Measurements from ENCODE around the gene ZNF205. TPM values are rescaled to one million over a fixed set of nuclear protein-coding genes. Genes with fewer than 3 reads are reported as not detected.
A peak's percentile ranks its signal among the peaks of the same experiment; 100 is the strongest.

Gene ZNF205
- total and polyA plus RNA-seq, 2 of the 13 experiments (the other 11 are each of a cell fraction or from before 2014, with no cell fraction given), result 5.8 to 10.2 TPM

DNA sequence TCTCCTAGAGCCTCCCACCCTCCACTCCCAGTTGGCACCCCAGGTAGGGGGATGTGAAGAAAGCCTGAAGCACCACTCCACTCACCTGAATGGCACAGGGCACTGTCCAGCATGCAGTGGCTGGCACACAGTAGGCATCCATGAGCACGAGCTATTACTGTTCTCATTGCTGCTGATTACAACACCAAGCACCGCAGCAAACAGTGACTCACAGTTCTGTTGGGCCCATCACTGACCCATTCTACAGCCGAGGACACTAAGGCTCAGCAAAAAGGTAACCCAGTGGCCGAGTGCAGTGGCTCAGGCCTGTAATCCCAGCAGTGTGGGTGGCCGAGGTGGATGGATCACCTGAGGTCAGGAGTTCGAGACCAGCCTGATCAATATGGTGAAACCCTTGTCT lies 16.0 kb upstream of the ZNF205 start (continued):
- TF ChIP-seq ZNF564 (CRISPR knock-in tag; IDR thresholded peaks at IDR 0.05) (no peak), ZKSCAN1 (IDR thresholded peaks at IDR 0.05; ENCODE audit: low read length) (peak; percentile 73; the same call in 1 of the 2 replicates), ZNF75D (CRISPR knock-in tag; IDR thresholded peaks at IDR 0.05; ENCODE audit: borderline replicate concordance) (no peak), THAP11 (CRISPR knock-in tag; IDR thresholded peaks at IDR 0.05) (no peak), ZSCAN9 (CRISPR knock-in tag; IDR thresholded peaks at IDR 0.05; ENCODE audit: borderline replicate concordance) (no peak), FOSL2 (CRISPR knock-in tag; IDR thresholded peaks at IDR 0.05) (peak; percentile 58), ZNF232 (CRISPR knock-in tag; IDR thresholded peaks at IDR 0.05; ENCODE audit: borderline replicate concordance) (no peak), ZNF747 (CRISPR knock-in tag; IDR thresholded peaks at IDR 0.05; ENCODE audit: borderline replicate concordance) (no peak), NFATC3 (CRISPR knock-in tag; IDR thresholded peaks at IDR 0.05) (no peak)
- TF ChIP-seq, protein P1, sequence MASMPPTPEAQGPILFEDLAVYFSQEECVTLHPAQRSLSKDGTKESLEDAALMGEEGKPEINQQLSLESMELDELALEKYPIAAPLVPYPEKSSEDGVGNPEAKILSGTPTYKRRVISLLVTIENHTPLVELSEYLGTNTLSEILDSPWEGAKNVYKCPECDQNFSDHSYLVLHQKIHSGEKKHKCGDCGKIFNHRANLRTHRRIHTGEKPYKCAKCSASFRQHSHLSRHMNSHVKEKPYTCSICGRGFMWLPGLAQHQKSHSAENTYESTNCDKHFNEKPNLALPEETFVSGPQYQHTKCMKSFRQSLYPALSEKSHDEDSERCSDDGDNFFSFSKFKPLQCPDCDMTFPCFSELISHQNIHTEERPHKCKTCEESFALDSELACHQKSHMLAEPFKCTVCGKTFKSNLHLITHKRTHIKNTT (CRISPR knock-in tag; IDR thresholded peaks at IDR 0.05), result no peak
- TF ChIP-seq, protein P2, sequence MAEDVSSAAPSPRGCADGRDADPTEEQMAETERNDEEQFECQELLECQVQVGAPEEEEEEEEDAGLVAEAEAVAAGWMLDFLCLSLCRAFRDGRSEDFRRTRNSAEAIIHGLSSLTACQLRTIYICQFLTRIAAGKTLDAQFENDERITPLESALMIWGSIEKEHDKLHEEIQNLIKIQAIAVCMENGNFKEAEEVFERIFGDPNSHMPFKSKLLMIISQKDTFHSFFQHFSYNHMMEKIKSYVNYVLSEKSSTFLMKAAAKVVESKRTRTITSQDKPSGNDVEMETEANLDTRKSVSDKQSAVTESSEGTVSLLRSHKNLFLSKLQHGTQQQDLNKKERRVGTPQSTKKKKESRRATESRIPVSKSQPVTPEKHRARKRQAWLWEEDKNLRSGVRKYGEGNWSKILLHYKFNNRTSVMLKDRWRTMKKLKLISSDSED (CRISPR knock-in tag; IDR thresholded peaks at IDR 0.05), result no peak

DNA sequence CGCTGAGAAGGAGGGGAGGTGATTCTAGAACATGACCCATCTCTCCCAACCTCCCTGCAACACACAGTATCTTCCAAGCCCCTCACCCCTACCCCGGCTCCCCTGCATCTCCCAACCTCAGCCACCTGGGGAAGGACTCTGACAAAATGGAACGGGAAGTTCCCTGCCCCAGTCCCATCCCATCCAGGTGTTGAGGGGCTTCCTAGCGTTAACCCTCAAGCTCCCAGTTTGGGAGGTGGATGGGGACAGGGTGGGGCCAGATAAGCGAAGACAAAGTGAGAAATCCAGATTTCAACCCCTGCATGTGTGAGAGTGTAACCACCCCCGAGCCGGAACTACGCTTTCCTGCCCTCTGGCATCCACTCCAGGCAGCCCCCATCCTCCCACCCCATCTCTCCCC lies 15.1 kb upstream of the ZNF205 start:
- ChIA-PET POLR2A (interaction anchor here (1.6 to 3.3 kb wide), 2 partner anchors 32 kb away, joined by 6 to 13 read pairs; partner anchors contain the start of gene IL32), CTCF (ENCODE audit: low intra/inter-chr PET ratio, low total read pairs) (no interaction called here)
- Histone ChIP-seq H3K9ac (ENCODE audit: insufficient read depth, low read depth, low read length) (no peak overlapping the region), H3K4me1 (ENCODE audit: insufficient read depth, low read length) (peaks cover 47% of the 10 kb centered on the region), H3K9me3 (ENCODE audit: low read length) (no peaks in the 10 kb centered on the region), H3K79me2 (ENCODE audit: insufficient read depth, low read length) (no peaks in the 10 kb centered on the region), H3K4me3 (replicated peaks in 1 of 3; ENCODE audit: insufficient read depth in 1 of 3, low read depth in 2 of 3, low read length in 3 of 3) (no peak overlapping the region), H2AFZ (ENCODE audit: low read length) (no peak overlapping the region), H3K27ac (ENCODE audit: extremely low read length, insufficient read depth, low read length) (no peak overlapping the region), H4K20me1 (ENCODE audit: insufficient read depth, low read length) (no peaks in the 10 kb centered on the region), H3K36me3 (replicated peaks in 1 of 2; ENCODE audit: control insufficient read depth in 1 of 2, insufficient read depth in 2 of 2, low read length in 2 of 2) (no peaks in the 10 kb centered on the region), H3K27me3 (ENCODE audit: control insufficient read depth in 1 of 2, insufficient read depth in 2 of 2, low read length in 2 of 2) (peaks cover 0 to 22% of the 10 kb centered on the region in 2 experiments; a peak in 2 of 5 replicates), H3K4me2 (ENCODE audit: low read depth, low read length) (no peak overlapping the region)
- intact Hi-C loops (cut with micrococcal nuclease; ENCODE audit: unreplicated experiment), result loop anchor here (5.0 kb wide), 1 partner anchor 35 kb away; no protein-coding TSS in a partner anchor
- BruUV-seq (replicated peaks), result no TSS peak
- DNase-seq (ENCODE audit: low spot score), result no peak
- WGBS (ENCODE audit: low lambda C conversion rate), result 63% methylated on average over 8 of the region's 8 CpGs
- no peak for ATAC-seq
- TF ChIP-seq ZNF12 (CRISPR knock-in tag; IDR thresholded peaks at IDR 0.05) (no peak), POGZ (CRISPR knock-in tag; IDR thresholded peaks at IDR 0.05) (no peak), ZEB1 (IDR thresholded peaks at IDR 0.05; ENCODE audit: insufficient replicate concordance, low read depth) (no peak)
- no peak for FAIRE-seq
- in situ Hi-C loops (cut with HindIII; ENCODE audit: extremely low pct_ligation_motif_present, low pct_unique_long_range_greater_than_20kb), result no loop called here

Measured in HepG2 (cell line).